Measurements from ENCODE around the gene OBSCN.
"Not testable (repeated sequence)": the region's sequence is repeated elsewhere in the genome, so short reads cannot be mapped to it uniquely, and the experiment has no call there.

The OBSCN gene

DNA sequence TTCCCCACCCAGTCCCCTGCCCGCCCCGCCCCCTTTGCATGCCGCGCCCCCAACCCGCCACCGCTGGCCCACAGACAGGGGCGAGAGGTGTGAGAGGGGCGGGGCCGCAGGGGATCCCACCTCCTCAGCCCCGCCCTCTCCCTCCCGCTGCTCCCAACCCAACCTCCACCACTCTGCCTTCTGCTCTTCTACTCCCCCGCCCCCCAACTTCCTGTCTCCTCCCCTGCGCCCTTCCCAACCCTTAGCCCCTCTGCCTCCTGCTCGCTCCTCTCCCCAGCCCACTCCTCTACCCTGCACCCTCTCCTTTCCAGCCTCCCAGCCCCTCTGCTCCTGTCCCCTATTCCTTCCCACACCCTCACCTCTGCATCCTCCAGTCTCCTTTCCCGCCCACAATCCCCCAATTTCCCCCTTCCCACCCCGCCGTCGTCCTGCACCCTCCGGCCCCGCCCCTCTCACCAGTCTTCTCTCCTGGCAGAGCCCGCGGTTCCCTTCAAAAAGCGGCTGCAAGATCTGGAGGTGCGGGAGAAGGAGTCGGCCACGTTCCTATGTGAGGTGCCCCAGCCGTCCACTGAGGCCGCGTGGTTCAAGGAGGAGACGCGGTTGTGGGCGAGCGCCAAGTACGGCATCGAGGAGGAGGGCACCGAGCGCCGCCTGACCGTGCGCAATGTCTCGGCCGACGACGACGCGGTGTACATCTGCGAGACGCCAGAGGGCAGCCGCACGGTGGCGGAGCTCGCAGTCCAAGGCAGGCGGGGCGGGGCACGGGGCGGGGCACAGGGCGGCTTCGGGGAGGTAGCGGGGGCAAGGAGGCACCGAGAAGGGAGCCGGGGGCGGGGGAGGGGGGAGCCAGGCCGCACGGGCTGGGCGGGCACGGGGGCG is 5.4 kb downstream of the OBSCN start:
- peak; percentile 88 for DNase-seq (ENCODE audit: low read depth)

DNA sequence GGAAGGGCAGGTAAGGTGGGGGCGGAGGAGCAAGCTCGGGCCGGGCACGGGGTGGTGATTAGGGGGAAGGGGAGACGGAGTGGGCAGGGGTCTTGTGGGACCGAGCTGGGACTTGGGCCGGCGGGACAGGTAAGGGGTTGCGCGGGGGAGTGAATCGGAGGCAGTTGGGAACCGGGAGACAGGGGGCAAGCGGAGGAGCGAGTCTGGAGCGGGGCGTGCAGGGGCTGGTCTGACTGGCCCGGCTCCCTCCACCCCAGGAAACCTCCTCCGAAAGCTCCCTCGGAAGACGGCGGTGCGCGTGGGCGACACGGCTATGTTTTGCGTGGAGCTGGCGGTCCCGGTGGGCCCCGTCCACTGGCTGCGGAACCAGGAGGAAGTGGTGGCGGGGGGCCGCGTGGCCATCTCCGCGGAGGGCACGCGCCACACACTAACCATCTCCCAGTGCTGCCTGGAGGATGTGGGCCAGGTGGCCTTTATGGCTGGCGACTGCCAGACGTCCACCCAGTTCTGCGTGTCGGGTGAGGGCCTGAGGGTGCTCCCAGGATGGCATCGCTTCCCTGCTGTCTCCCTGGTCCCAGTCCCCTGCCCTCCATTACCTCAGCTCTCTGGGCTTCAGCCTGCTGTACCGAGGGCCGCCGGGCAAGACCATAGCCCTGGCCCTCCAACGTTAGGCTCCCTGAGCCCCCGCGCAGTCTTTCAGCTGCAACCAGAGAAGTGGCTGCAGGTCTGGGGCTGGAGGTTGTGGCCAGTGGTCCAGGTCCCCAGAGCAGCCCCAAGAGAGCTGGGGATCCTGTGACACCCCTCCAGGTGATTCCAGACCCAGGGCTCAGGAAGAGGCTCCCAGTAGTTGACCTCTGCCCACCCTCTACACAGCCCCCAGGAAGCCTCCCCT is 6.3 kb downstream of the OBSCN start:
- no peak for DNase-seq (ENCODE audit: low read depth)

DNA sequence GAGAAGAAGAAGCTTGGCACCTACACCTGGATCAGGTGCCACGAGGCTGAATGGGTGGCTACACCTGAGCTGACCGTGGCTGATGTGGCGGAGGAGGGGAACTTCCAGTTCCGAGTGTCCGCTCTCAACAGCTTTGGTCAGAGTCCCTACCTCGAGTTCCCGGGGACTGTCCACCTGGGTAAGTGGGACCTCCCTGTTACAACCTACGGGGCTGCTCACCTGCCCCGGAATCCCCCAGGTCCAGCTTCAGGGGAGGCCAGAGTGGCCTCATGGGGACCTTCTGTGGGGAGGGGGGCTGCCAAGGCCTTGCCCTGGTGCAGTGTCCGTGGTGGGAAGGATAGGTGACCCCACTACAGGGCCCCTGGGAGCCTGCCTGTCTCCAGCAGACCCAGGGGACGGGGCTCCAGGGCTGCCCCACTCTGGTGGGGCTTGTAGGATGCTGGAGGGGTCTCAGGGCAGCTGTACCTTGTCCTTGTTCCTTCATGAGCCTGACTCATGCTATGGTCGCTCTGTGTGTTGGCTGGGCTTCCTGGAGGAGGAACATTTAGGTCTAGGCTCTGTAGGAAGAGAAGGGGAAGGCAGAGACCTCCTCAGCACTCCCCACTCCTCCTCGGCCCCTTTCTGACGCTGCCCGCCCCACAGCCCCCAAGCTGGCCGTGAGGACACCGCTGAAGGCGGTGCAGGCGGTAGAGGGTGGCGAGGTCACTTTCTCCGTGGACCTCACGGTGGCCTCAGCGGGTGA is 7.2 kb downstream of the OBSCN start:
- no peak for DNase-seq (ENCODE audit: low read depth)

DNA sequence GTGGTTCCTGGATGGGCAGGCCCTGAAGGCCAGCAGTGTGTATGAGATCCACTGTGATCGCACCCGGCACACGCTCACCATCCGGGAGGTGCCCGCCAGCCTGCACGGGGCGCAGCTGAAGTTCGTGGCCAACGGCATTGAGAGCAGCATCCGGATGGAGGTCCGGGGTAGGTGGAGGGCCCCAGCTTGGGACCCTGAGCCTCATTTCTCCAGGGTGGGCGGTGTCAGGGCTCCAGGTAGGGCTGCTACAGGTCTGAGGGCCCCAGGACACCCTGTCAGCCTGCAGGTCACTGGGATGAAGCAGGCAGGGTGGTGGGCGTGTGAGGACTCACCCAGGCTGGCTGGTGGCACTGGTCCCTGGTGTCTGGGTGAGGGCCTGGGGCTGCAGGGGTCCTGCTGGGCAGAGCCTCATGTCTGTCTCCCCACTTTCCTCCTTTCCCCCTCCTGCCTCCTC is 7.8 kb downstream of the OBSCN start:
- DNase-seq (ENCODE audit: low read depth): no peak

DNA sequence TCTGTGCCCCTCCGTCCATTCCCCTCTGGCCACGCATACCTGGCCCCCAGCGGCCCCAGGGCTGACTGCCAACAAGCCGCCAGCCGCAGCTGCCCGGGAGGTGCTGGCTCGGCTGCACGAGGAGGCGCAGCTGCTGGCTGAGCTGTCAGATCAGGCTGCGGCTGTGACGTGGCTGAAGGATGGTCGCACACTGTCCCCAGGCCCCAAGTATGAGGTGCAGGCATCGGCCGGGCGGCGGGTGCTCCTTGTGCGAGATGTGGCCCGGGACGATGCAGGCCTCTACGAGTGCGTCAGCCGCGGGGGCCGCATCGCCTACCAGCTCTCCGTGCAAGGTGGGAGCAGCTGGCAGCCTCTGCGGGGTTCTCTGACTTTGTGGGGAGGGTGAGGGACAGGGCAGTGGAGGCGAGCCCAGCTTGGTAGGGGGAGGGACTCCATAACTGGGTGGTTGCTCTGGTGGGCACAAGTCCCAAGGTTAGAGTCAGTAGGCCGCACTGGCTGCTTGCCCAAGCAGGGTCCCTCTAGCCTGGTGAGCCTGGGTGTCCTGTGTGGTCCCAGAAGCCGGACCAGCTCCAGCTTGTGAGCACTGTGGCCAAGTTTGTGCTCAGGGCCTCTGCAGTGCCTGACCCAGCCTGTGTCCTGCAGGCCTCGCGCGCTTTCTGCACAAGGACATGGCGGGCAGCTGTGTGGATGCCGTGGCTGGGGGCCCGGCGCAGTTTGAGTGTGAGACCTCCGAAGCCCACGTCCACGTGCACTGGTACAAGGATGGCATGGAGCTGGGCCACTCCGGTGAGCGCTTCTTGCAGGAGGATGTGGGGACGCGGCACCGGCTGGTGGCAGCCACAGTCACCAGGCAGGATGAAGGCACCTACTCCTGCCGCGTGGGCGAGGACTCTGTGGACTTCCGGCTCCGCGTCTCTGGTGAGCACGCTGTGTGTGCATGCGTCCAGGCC is 8.8 kb downstream of the OBSCN start:
- DNase-seq (ENCODE audit: low read depth): no peak

DNA sequence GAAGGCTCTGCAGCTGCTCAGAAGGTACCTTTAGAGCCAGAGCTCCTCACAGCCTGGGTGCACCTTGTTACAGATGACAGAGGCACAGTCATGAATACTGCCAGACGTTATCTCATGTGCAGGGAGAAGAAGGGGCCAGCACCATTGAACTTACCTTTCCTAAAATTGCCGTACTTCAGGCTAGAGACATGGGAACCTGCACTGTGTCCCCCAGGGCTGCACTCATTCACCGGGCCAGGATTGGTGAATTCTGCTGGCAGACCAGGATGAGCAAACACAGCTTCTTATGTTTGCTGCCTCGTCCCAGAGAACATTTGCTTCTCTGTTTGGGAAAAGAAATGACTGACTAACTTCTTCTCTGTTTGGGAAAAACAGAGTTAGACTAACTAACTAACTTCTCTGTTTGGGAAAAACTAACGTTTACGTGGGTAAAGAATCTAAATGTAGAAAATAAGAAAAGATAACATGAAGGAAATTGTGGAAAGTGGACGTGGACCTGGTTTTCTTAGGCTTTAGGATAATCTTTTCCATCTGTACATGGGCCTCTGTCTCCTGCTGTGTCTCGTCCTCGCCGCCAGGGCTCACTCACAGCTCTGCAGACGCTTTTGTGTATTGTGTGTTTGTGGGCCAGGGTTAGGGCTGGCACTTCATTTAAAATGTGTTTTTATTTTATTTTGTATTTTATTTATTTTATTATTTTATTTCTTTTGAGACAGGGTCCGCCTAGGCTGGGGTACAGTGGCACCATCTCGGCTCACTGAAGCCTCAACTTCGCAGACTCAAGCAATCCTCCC is 9.9 kb downstream of the OBSCN start:
- no peak for DNase-seq (ENCODE audit: low read depth)

DNA sequence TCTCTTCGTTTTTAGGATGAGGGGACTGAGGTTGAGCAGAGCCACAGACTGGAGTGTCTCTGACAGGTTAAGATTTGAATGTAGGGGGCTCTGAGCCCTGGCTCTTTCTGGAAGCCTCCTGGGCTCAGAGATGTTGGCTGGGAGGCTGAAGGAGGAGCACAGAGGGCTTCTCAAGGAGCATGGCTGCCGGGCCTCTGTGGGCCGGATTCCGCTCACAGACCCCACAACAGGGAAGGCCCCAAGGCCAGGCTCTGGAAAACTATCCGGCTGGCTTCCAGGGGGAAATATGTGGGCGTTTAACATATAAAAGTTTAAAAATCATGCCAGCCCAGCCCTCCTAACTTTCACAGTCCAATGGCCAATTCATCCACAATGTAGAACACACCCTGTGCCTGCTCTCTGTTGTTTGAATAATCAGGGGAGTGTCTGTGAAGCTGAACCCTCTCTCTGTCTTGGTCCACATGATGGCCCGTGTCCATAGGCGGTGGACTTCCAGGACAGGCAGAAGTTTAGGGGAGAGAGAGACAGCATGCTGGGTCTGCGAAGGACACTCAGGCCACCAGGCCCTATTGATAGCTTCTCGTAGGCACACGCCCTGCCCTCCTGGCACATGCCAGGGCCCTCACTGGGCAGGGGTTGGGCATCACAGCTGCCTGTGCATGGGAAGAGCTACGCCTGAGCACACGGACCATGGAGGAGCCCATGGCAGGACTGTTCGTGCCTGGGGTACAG is 10.8 kb downstream of the OBSCN start:
- no peak for DNase-seq (ENCODE audit: low read depth)

DNA sequence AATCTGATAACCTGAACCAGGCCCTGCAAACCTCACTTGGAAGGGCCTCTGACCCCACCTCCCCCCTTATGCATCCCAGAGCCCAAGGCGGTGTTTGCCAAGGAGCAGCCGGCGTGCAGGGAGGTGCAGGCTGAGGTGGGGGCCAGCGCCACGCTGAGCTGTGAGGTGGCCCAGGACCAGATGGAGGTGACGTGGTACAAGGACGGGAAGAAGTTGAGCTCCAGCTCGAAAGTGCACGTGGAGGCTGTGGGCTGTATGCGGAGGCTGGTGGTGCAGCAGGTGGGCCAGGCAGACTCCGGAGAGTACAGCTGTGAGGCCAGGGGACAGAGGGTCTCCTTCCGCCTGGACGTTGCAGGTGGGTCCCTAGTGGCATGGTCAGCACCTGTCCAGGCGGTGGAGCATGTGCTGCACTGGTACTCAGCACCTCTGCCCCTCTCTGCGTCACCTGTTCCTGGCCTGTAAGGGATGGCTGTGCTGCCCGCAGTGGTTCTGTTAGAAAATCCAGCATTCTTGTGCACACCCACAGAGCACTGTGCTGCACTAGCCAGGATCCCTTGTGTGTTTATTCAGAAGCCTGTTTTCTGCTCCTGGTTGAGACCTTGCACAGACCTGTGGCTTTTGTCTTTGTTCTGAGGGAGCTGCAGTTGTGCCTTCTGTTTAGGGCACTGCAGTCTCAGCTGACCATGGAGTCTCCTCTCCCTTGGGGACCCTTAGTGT is 11.6 kb downstream of the OBSCN start:
- DNase-seq (ENCODE audit: low read depth): no peak

DNA sequence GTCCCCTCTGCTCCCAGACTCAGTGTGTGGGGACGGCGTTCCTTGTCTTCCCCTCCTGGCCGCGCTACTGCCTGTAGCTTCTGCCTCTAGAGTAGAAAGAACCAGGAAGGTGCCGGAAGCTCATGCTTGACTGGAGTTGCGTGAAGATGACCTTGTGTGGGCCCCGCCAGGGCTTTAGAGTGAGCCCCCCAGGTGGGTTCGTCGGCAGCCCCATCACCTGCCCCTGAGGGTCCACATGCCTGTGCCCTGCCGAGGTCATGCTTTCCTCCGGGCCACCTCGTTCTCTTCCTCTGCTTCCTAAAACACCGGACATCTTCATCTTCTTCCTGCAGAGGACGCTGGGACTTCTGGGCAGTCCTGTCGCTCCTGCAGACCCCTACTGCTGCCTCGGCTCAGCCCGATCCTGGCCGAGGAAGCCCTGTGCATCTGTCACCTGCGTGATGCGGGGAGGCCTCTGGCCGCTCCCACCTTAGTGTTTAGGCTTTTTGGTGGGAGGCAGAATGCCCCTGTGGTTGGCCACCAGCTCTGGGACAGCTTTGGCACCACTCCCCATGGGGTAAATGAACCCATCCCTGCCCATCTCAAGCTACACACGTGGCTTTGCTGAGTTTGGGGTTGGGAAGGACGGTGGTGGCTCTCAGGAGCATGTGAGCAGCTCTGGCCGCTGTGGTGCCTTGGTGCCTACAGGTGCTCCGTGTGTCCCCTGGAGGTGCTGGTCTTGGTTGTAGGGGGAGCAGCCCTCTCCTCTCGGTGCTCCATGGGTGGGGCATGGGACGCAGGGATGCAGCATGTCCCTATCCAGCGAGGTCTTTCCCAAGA is 12.3 kb downstream of the OBSCN start:
- no peak for DNase-seq (ENCODE audit: low read depth)

DNA sequence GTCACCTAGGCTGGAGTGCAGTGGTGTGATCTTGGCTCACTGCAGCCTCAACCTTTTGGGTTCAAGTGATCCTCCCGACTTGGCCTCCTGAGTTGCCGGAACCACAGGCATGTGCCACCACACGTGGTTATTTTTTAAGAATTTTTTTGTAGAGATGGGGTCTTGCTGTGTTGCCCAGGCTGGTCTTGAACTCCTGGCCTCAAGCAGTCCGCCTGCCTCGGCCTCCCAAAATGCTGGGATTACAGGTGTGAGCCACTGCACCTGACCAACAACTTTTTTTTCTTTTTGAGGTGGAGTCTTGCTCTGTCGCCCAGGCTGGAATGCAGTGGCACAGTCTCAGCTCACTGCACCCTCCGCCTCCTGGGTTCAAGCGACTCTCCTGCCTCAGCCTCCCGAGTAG is 13.3 kb downstream of the OBSCN start:
- not testable (repeated sequence) for DNase-seq (ENCODE audit: low read depth)

DNA sequence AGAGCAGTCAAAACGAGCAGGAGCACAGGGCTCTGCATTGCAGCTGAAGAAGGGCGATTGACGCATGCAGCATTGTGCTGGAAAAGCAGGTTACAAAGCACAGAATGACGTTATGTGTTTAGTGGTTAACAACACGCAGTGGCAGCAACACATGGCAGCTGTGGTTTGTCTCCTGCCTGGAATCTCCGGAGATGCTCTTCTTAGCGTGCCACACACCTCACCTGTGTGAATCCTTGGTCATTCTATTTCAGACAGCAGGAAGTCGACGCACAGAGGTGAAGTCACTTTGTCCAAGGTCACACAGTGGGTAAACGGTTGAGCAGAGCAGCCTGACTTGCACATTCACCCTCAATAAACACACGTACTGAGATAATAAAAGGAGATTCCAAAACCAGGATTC is 14.7 kb downstream of the OBSCN start:
- DNase-seq (ENCODE audit: low read depth): no peak

DNA sequence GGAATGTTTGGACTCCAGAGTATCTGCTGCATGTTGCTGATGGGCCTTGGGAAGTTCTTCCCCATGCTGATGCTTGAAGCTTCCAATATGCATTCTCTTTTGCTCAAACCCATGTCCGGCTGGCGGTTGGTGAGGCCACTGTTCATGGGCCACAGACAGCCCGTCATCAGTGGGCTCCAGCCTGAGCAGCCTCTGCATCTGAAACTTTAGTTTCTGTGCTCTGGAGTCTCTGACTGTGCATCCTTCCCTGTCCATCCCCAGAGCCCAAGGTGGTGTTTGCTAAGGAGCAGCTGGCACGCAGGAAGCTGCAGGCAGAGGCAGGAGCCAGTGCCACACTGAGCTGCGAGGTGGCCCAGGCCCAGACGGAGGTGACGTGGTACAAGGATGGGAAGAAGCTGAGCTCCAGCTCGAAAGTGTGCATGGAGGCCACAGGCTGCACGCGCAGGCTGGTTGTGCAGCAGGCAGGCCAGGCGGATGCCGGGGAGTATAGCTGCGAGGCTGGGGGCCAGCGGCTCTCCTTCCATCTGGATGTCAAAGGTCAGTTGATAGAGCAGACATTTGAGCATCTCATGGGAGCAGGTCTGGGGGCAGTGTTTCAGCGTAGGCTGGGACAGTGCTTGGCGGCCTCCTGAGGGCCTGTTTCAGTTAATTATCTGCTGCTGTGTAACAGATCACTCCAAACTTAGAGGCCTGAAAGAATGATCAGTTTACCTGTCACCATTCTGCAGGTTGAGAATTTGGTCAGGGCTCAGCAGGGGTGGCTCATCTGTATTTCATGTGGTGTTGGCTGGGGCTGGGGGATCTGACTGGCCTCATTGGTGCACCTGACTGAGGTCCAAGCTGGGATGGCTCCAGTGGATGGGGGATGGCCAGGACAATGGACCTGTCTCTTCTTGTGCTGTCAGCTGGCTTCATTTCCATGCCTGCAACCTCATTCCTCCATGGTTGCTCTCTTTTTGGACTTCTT is 16.6 kb downstream of the OBSCN start:
- DNase-seq (ENCODE audit: low read depth): no peak

DNA sequence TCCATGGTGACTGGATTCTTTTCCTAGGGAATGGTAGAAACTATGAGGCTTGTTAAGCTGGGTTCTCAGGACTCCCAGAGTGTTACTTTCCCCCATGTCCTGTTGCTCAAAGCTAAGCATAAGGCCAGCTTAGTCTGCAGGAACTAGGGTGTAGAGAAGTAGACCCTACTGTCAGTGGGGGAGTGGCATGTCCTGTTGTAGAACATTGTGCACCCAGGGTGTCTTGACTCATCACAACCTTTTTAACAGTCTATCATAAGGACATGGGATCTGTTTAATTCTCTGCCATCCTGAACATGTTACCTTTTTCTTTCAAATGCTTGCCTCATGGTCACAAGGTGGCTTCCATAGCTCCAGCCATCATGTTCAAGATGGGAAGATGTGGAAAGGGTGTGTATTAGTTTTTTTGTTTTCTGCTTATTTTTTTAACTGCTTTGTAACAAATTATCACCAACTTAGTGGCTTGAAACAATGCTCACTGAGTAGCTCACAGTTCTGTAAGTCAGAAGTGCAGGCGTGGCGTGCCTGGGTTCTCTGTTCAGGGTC is 17.4 kb downstream of the OBSCN start:
- DNase-seq (ENCODE audit: low read depth): no peak

DNA sequence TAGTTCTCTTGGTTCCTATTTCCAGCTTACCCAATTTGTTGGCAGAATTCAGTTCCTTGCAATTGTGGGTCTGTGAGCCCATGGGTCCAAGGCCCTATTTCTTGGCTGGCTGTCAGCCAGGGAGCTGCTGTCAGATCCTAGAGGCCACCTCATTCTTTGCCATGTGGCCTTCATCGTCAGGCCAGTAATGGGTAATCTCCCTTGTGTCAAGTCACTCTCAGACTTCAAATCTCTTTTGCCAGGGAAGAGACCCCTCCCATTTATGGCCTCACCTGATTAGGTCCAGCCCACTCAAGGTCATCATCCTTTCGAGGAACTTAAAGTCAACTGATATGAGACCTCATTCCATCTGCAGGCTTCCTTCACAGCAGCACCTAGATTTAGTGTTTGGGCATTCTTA is 17.9 kb downstream of the OBSCN start:
- no peak for DNase-seq (ENCODE audit: low read depth)

DNA sequence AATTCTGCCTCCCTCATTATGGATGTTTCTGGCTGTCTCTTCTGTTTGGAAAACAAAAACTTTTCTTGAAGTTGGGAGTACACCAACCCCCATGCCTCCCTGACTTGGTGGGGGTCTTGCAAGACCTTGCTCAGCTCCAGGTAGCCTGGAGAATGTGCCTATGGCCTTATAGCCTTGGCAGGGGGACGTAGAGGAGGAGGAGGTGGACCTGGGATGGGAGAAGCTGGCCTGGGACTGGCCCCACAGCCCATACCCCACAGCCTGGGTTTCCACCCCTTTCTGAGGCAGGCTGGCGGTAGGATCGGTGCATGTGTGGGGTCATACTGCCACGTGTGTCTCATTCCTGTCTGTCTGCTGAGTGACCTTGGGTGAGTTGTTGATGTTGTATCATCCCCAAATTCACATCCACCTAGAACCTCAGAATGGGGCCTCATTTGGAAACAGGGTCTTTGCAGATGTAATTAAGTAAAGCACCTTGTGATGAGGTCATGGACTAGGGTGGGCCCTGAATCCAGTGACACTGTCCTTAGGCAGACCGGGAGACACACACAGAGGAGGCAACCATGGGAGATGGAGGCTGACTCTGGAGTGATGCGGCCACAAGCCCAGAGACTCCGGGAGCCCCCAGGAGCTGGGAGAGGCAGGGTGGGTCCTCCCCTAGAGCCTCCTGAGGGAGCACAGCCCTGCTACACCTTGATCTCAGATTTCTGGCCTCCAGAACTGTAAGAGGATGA is 18.5 kb downstream of the OBSCN start:
- no peak for DNase-seq (ENCODE audit: low read depth)

Data from activated gamma-delta T cell treated with anti-CD3 and anti-CD28 coated beads, Interleukin-2, amount 50 U/mL, for 16 hours (primary cell).